Raji (cell line): Measurements from ENCODE around the gene CCNL2.

Source experiments
- POLR2A ChIP-seq: IDR thresholded peaks from 2 replicates; pipeline ENCODE4 v1.6.1; 2011; ENCODE audit warnings: low read depth, low read length, control low read depth; ENCODE audit not compliant: insufficient read depth

CCNL2 gene

DNA sequence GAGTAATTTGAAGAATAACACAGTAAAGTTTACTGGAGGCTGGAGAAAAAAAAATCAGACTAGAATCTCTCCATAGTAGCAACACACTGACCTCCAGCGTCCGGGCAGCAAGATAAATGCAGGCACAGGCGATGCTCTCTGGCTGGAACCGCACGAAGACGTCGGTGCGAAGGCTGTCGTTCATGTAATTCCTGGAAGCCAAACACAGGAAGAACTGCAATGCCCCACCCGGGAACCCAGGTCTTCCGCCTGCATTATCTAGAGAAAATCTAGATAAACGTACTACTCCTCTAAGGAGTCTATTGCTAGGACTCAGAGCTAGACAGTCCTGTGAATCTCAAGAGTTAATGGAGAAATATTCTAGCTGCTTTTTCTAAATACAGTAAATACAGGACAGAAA is 8.5 kb downstream of the CCNL2 start:
- no peak for TF ChIP-seq POLR2A

DNA sequence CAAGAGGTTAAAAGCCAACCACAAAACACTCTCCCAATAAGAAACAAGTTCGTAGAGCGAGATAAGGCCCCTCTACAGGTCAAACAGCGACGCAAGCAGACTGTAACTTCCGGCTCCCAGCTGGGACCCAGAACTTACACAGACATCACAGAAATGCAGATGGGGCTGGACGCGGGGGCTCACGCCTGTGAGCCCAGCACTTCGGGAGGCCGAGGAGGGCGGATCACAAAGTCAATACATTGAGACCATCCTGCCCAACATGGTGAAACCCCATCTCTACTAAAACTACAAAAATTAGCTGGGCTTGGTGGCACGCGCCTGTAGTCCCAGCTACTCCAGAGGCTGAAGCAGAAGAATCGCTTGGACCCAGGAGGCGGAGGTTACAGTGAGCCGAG is 11.1 kb downstream of the CCNL2 start:
- TF ChIP-seq POLR2A = no peak

DNA sequence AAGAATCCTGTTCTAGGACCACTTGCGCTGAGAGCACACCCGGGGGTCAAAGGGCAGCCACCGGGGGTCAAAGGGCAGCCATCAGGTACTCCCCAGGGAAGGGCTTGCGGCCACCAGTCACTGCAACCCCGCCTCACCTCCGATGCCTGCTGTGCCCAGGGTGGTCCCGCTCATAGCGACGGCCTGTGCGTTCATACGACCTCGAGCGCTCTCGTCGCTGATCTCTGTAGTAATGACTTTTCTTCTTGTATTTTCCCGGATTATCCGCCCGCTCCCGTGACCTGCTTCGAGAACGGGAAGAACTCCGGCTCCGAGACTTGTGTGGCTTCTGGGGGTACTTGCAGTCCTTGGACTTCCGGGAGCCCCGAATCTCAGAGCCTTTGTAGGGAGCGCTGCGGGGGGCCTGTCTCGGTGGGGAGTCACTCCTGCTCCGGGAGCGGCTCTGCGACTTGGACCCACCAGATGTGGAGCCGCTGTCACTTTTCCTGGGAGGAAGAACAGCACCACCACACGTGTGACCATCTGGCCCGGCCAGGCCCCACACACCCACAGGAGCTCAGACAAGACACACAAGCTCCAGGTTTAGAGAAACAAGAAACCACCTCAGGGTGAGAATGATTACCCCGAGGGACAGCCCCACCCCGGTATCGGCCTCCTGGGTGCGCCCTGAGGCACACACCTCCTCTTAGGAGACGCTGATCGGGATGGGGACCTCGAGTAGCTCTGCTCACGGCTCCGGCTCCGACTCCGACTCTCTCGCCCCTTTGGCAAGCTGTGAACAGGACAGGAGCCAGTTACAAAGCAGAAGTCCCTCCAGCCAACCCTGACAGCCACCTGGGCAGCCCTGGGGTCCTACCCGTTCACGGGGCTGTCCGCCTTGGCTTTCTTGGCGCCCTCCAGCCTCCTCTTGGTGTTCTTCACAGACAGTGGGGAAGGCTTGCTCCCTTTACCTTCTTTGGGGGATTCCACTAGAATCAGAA is 11.7 kb downstream of the CCNL2 start:
- TF ChIP-seq POLR2A = no peak

DNA sequence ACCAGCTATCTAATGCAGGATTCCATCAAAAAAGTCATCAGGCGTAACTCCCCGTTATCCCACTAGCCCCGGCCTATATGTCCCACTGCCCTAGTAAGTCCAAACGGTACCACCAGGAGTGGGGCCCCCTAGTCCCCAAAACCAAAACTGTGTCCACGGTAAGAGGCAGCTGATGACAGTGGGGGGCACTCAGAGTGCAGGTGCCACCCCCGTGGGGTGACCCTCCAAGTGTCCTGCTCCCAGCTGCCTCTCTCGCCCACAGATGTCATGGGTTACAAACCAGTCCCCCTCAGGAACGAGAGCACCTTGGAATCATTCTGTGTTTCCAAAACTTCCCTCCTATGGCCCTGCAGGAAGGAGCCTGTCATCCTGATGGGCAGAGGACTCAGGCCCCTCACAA is 13.2 kb downstream of the CCNL2 start:
- TF ChIP-seq POLR2A = no peak

DNA sequence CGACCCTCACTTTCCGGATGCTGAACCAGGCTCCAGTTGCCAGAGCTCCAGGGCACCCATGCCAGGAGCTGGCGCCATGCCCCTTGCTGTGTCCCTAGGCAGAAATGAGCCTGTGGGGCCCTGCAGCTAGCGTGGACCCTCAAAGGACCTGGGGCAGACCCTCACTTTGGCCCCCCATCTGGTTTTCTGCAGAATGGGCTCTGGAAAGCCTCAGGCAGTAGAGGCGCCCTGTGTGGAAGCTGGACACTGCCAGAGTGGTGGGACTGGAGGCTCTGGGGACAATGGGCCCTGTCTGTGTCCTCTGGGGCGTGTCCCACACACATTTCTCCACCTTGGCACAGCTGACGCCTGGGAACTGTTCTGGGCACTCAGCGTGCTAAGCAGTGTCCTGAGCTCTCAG is 17.8 kb downstream of the CCNL2 start:
- TF ChIP-seq POLR2A = no peak

DNA sequence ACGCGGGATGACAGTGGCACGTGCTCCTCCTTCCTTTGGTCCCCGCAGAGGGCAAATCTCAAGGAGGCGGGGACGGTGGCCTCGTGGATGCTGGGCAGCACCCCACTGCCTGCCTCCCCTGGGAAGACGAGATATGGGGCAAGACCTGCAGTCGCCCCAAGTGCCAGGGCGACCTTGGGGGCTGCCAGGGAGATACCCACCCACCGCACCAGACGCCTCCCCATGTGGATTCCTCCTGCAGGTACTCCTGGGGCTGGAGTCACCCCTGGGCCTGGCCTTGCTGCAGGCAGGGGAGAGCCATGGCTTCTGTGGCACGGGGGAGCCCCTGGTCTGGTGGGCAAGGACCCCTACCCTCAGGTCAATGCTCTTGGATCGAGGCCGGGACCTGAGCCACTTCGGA is 18.3 kb downstream of the CCNL2 start:
- no peak for TF ChIP-seq POLR2A

DNA sequence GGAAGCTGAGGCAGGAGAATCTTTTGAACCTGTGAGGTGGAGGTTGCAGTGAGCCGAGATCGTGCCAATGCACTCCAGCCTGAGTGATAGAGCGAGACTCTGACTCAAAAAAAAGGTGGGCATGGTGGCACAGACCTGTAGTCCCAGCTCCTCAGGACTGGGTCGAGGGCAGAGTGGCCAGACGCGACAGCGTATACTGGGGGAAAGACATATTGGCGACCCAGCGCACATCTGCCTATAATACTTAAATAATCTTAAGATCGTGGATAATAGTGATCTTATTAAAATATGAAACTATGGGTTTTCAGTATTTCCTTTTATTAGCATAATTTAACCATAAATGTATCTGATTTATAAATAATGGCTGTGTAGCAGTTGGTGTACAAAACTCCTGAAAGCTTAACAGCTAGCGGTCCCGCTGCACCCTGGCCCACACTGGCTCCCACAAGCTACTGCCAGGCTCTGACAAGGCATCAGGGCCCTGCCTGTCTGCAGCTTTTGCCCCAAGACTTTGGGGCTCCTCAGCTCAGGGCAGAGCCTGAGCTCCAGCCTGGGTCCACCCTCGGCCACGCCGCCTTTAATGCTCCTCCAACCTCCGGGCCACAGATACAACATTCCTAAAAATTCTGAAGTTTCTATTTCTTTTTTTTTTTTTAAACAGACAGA is 21.5 kb downstream of the CCNL2 start:
- TF ChIP-seq POLR2A = no peak

DNA sequence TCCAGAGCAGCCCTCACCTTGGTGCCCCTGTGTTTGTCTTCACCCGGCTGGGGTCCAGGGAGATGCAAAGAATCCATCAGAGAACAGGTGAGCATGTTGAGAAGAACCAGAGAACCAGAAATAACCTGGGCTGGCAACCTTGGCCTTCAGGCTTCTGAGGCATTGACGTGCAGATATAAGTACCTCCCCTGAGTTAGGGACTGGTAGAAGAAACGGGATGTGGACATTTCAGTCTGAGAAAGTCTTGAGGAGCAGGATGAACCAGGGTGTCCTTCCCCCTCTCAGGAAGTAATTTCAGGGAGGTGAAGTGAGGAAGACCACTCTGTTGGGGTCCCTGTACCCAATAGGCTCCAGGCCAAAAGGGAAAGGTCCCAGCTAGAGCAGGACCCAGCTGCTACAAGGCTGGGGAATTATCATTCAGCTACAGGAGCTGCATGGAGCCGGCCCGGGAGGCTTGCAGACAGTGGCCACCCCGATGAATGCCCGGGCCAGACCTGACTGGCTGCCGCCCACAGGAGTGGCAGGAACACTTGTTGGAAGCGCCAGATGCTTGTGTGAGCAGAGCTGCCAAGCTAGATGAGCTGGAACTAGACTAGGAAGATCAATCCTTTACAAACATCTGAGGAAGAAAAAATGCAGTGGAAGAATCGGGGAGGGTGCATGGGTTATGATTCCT is 22.4 kb downstream of the CCNL2 start:
- TF ChIP-seq POLR2A = no peak

DNA sequence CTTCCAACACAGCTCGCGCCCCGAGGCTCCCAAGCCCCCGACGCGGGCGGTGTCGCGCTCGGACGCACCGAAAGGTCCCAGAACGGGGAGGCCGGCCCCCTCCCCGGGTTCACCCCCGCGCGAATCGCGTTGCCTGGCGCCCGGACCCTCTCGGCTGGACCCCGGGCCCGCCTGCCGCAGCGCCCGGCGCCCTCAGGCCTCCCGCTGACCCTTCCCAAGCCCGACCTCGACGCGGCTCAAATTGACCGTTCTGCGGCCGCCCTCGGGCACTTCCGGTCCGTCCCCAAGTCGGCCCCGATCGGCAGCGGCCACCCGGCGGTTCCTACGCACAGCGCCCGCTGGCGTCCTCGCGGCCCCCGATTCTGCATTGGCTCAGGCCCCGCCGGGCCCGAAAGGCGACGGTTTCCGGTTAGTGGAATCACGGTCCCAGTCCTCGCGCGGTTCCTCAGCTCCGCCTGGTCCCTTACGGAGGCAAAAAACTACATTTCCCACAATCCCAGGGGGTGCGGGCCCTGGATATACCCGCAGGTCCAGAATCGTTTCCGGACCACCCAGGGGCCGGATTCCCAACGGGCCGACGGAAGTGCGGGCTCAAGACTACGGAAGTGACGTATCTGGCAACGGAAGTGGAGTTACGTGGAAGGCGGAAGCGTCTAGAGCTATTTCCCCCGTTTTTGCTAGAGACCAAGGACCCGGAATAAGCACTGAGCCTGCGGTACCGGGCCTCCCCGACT is 24.0 kb downstream of the CCNL2 start, which contains the start of gene AURKAIP1:
Gene AURKAIP1, minus strand, starts transcription at position 279 of the 734 bp plus-strand sequence. CDS start 451 bp downstream, outside the sequence.
- peak; percentile 81 for TF ChIP-seq POLR2A

DNA sequence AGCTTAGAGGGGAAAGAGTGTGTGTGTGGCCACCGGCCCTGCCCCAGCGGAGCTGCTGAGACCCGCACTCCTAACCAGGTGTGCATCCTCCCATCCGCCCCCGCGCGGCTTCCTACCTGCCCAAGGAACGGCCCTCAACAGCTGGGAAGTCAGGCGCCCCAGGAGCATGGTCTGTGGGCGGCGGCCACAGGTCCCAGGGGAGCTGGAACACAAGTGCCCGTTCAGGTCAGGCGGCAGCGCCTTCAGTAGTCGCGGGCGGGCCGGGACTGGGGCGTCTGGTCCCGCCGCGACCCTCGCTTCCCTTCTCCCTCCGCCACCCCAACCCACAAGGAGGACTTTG is 24.6 kb downstream of the CCNL2 start:
- no peak; the same call in 1 of the 2 replicates for TF ChIP-seq POLR2A

DNA sequence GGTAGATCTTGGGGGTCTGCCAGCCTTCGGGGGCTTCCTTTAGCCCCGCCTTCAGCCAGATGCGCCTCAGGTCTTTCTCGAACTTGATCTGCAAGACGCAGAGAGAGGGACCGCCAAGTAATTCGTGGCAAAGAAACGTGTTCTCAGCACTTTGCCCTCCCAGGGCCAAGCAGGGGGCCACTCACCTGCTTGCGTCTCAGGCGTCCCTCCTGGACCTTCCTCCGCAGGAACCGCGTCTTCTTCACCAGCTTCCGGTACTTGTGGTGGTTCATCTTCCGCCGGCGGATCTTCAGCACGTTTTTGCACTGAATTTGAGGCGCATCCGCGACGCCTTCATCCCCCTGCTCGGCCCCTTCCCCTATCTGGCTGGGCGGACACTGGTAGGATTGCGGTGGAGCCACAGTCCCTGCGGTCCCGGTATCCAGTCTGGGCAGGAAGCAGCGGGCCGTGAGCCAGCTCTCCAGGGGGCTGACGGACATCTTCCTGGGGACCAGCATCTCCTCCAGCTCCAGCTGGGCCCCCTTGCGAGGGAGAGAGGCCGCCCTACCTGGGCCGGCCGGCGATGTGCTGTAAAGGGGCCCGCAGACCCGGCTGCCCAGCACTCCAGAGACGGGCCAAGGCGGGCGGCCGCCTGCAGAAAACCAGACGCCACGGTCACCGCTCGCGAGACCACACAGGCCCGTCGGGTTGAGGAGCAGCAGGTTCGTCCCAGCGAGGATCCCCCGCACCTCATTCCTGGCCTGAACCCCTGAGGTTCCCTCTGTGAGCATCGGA is 25.1 kb downstream of the CCNL2 start:
- no peak for TF ChIP-seq POLR2A

DNA sequence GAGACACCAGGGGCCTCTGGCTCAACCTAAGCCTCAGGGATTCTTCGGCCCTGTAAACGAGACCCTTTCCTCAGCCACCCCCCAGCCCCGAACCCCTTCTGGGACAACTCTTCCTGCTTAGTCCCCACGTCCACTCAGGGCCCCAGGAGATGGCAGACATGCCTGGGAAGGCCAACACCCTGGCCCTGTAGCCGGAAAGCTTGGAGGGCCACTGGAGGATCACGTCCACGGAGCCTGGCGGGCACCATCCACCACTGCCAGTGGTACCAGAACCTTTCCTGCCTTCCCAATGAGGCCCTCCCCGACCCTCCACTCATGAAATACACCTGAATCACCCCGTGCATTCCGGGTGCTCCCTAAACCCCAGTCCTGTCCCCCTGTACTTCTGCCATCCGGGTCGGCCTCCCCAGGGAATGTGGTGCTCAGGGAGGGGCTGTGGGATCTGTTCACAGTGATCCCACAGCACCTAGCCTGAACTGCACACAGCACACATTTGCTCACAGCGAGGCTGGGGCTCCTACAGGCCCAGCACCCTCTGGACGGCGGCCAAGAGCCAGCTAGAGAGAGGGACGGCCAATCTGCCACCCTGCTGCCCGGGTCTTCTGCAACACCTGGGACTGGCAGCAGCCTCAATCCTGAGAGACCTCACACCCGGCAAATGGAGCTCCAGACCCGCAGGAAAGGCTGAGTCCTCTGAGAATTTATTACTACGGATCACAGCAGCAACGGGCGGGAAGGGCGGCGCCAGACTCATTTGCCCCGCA is 25.9 kb downstream of the CCNL2 start:
- TF ChIP-seq POLR2A = no peak
